ENCODE measurements around the gene FBXL7. TPM values are rescaled to one million over a fixed set of nuclear protein-coding genes. Genes with fewer than 3 reads are reported as not detected.
A peak's percentile ranks its signal among the peaks of the same experiment; 100 is the strongest.

FBXL7 gene
- total and polyA plus RNA-seq, 2 of the 8 experiments (the other 6 are each of a cell fraction or from before 2014, with no cell fraction given), result 17.7 to 17.8 TPM

GRCh38 chr5:15692706-15693381, 192.9 kb downstream of the FBXL7 start:
- H2BK20ac ChIP-seq (ENCODE audit: low read length), result no peak overlapping the region
- H2AK5ac ChIP-seq (ENCODE audit: low read depth, low read length), result 0 out of 2 replicates have a peak overlapping the region, but pooled peaks have one; percentile 32
- no peak overlapping the region for H3K4ac ChIP-seq (replicated peaks; ENCODE audit: insufficient read length, low read depth, low read length)
- H3K56ac ChIP-seq (replicated peaks; ENCODE audit: insufficient read length, low read depth, low read length), result no peak overlapping the region
- no peak overlapping the region for H3K4me2 ChIP-seq (ENCODE audit: insufficient read depth in 1 of 2, low read depth in 2 of 2, low read length in 2 of 2)
- ChIA-PET CTCF (ENCODE audit: partially characterized antibody) (interaction anchor here (0.6 to 1.4 kb wide), 4 partner anchors 9 to 63 kb away, joined by 3 to 5 read pairs (median 4); no protein-coding TSS in a partner anchor), POLR2A (ENCODE audit: partially characterized antibody) (no interaction called here)
- H3K18ac ChIP-seq (ENCODE audit: extremely low read depth, low read length), result no peak overlapping the region
- H3K9ac ChIP-seq (replicated peaks in 1 of 4; ENCODE audit: extremely low read depth in 1 of 4, low read depth in 3 of 4, low read length in 3 of 4), result no peak overlapping the region
- no peaks in the 10 kb centered on the region for H3K27me3 ChIP-seq (replicated peaks in 1 of 4; ENCODE audit: control insufficient read depth in 3 of 4, extremely low read depth in 1 of 4, insufficient read depth in 3 of 4, low read length in 3 of 4)
- peaks cover 0 to 11% (median 7%) of the 10 kb centered on the region in 4 experiments; a peak in 5 of 7 replicates for H3K4me1 ChIP-seq (replicated peaks in 1 of 4; ENCODE audit: control insufficient read depth in 3 of 4, insufficient read depth in 4 of 4, low read length in 3 of 4)
- H3K4me3 ChIP-seq (ENCODE audit: extremely low read depth in 1 of 4, insufficient read depth in 2 of 4, low read depth in 3 of 4, low read length in 4 of 4), result no peak overlapping the region
- H2BK5ac ChIP-seq (ENCODE audit: low read depth, low read length), result no peak overlapping the region
- no peaks in the 10 kb centered on the region for H3K36me3 ChIP-seq (ENCODE audit: control insufficient read depth in 2 of 4, insufficient read depth in 4 of 4, low read length in 3 of 4)
- H2BK12ac ChIP-seq (ENCODE audit: low read depth, low read length), result no peak overlapping the region
- H2AFZ ChIP-seq (ENCODE audit: low read length), result no peak overlapping the region
- H3K9me3 ChIP-seq (ENCODE audit: insufficient read depth in 2 of 2, low read depth in 1 of 2, low read length in 1 of 2), result no peaks in the 10 kb centered on the region
- 77% methylated on average over 7 of the region's 7 CpGs; no CpG with 5 or more reads in 1 of the 2 experiments for WGBS, 2 experiments (ENCODE audit: extremely low coverage in 1 of 2, insufficient coverage in 1 of 2, insufficient read length in 1 of 2, insufficient replicate concordance in 2 of 2, low coverage in 1 of 2, low lambda C conversion rate in 2 of 2, missing lambda C conversion rate in 1 of 2)
- H3K14ac ChIP-seq (ENCODE audit: insufficient read length), result no peak overlapping the region
- H3K27ac ChIP-seq (ENCODE audit: low read depth, low read length), result no peak overlapping the region
- H3K23ac ChIP-seq (ENCODE audit: insufficient read length), result no peak overlapping the region
- H3K79me2 ChIP-seq (ENCODE audit: control insufficient read depth in 1 of 2, insufficient read depth in 2 of 2, low read length in 2 of 2), result peaks cover 0 to 20% of the 10 kb centered on the region in 2 experiments; a peak in 3 of 4 replicates
- DNase-seq (ENCODE audit: low read depth in 1 of 2, low spot score in 2 of 2), result no peak
- no peak overlapping the region for H4K8ac ChIP-seq (ENCODE audit: extremely low read depth, insufficient read depth, low read length)
- H4K20me1 ChIP-seq (replicated peaks in 1 of 2; ENCODE audit: control insufficient read depth in 1 of 2, insufficient read depth in 2 of 2, low read length in 2 of 2), result no peaks in the 10 kb centered on the region
- no peak overlapping the region for H4K5ac ChIP-seq (ENCODE audit: insufficient read length, low read depth, low read length)
- no peak for FAIRE-seq
- no peaks in the 10 kb centered on the region; the same call in none of the 2 replicates for H3K79me1 ChIP-seq (ENCODE audit: low read depth, low read length)
- no peak overlapping the region for H2BK15ac ChIP-seq (ENCODE audit: low read length)
- no peak overlapping the region for H4K91ac ChIP-seq (replicated peaks; ENCODE audit: insufficient read length, low read length)
- no peak overlapping the region for H2BK120ac ChIP-seq (replicated peaks; ENCODE audit: low read depth, low read length)
- no peaks in the 10 kb centered on the region for H3K23me2 ChIP-seq (ENCODE audit: low read depth, low read length)
- no peak for TF ChIP-seq SIRT6 (IDR thresholded peaks at IDR 0.05; ENCODE audit: low read length)
- TF ChIP-seq TAF1 (IDR thresholded peaks at IDR 0.05; ENCODE audit: low read depth, low read length), result no peak
- no peak for TF ChIP-seq ATF2 (IDR thresholded peaks at IDR 0.05; ENCODE audit: low read length)
- TF ChIP-seq EGR1 (IDR thresholded peaks at IDR 0.05; ENCODE audit: borderline replicate concordance, low read depth, low read length), result no peak

All from H1 (cell line).